Measurements from ENCODE around the gene CFAP58. TPM values are rescaled to one million over a fixed set of nuclear protein-coding genes. Genes with fewer than 3 reads are reported as not detected.

CFAP58 gene
- total RNA-seq, 5 donors from 2014 or later (not counting 1 experiment from before 2014, with no cell fraction given) = not detected

- DNase-seq = no peak
- WGBS (ENCODE audit: insufficient coverage) = no CpG with 5 or more reads among the region's 2 CpGs
- no peak overlapping the region for H3K27ac ChIP-seq (ENCODE audit: low read length)
- H3K27me3 ChIP-seq (replicated peaks in 1 of 2; ENCODE audit: control insufficient read depth in 2 of 2, extremely low read depth in 1 of 2, insufficient read depth in 2 of 2, low read length in 1 of 2) = no peaks in the 10 kb centered on the region
- Mint-ChIP-seq H3K4me1 (no peaks in the 10 kb centered on the region), H3K36me3 (no peaks in the 10 kb centered on the region), H3K9me3 (no peaks in the 10 kb centered on the region), H3K27me3 (peaks cover 3 to 8% of the 10 kb centered on the region in 2 donors), H3K4me3 (no peak overlapping the region), H3K27ac (no peak overlapping the region)
- H3K4me3 ChIP-seq (ENCODE audit: control insufficient read depth in 1 of 2, extremely low read depth in 1 of 2, low read length in 1 of 2) = no peak overlapping the region
- ChIA-PET POLR2A (no interaction called here), CTCF (no interaction called here)
- no peak for ATAC-seq (replicated peaks in 1 of 4)
- H3K36me3 ChIP-seq (ENCODE audit: control insufficient read depth in 2 of 2, extremely low read depth in 1 of 2, insufficient read depth in 1 of 2, low read length in 1 of 2) = no peaks in the 10 kb centered on the region
- no peaks in the 10 kb centered on the region for H3K9me3 ChIP-seq
- H3K4me1 ChIP-seq (ENCODE audit: control insufficient read depth in 1 of 2, extremely low read depth in 1 of 2, insufficient read depth in 2 of 2, low read length in 2 of 2) = no peaks in the 10 kb centered on the region
Observed at GRCh38 chr10:104440221-104440620, 86.6 kb downstream of the CFAP58 start.

- WGBS (ENCODE audit: insufficient coverage) = 6% methylated on average over 3 of the region's 5 CpGs
- Mint-ChIP-seq H3K27ac (no peak overlapping the region), H3K4me1 (no peaks in the 10 kb centered on the region), H3K36me3 (no peaks in the 10 kb centered on the region), H3K27me3 (peaks cover 3 to 6% of the 10 kb centered on the region in 2 donors), H3K9me3 (no peaks in the 10 kb centered on the region), H3K4me3 (no peak overlapping the region)
- CTCF ChIA-PET = no interaction called here
- Histone ChIP-seq H3K27ac (ENCODE audit: low read length) (no peak overlapping the region), H3K36me3 (ENCODE audit: control insufficient read depth in 2 of 2, extremely low read depth in 1 of 2, insufficient read depth in 1 of 2, low read length in 1 of 2) (no peaks in the 10 kb centered on the region), H3K27me3 (replicated peaks in 1 of 2; ENCODE audit: control insufficient read depth in 2 of 2, extremely low read depth in 1 of 2, insufficient read depth in 2 of 2, low read length in 1 of 2) (no peaks in the 10 kb centered on the region), H3K4me1 (ENCODE audit: control insufficient read depth in 1 of 2, extremely low read depth in 1 of 2, insufficient read depth in 2 of 2, low read length in 2 of 2) (no peaks in the 10 kb centered on the region), H3K4me3 (ENCODE audit: control insufficient read depth in 1 of 2, extremely low read depth in 1 of 2, low read length in 1 of 2) (no peak overlapping the region), H3K9me3 (no peaks in the 10 kb centered on the region)
- no peak for ATAC-seq (replicated peaks in 1 of 4)
- POLR2A ChIA-PET = no interaction called here
- no peak for DNase-seq
Observed at GRCh38 chr10:104441329-104442000, 87.8 kb downstream of the CFAP58 start.

- CTCF ChIA-PET = interaction anchor here in 1 of 2 donors (0.7 kb wide), 1 partner anchor 134 kb away, joined by 3 read pairs; no protein-coding TSS in a partner anchor
- peaks cover 11 to 17% of the 10 kb centered on the region in 2 donors for H3K27me3 Mint-ChIP-seq
- WGBS (ENCODE audit: insufficient coverage) = no CpG with 5 or more reads among the region's 1 CpG
Observed at GRCh38 chr10:104445359-104445758, 91.7 kb downstream of the CFAP58 start.

GRCh38 chr10:104446151-104446550 lies 92.5 kb downstream of the CFAP58 start:
- H3K27ac Mint-ChIP-seq = no peak overlapping the region
- ChIA-PET CTCF (no interaction called here), POLR2A (no interaction called here)

More at GRCh38 chr10:104445359-104445758, 91.7 kb downstream of the CFAP58 start:
- H3K36me3 Mint-ChIP-seq = no peaks in the 10 kb centered on the region
- no peaks in the 10 kb centered on the region for H3K9me3 Mint-ChIP-seq
- H3K36me3 ChIP-seq (ENCODE audit: control insufficient read depth in 2 of 2, extremely low read depth in 1 of 2, insufficient read depth in 1 of 2, low read length in 1 of 2) = no peaks in the 10 kb centered on the region
- no peak overlapping the region for H3K4me3 ChIP-seq (ENCODE audit: control insufficient read depth in 1 of 2, extremely low read depth in 1 of 2, low read length in 1 of 2)
- no peaks in the 10 kb centered on the region for H3K4me1 Mint-ChIP-seq
- H3K27me3 ChIP-seq (replicated peaks in 1 of 2; ENCODE audit: control insufficient read depth in 2 of 2, extremely low read depth in 1 of 2, insufficient read depth in 2 of 2, low read length in 1 of 2) = peaks cover 0 to 9% of the 10 kb centered on the region in 2 experiments
- POLR2A ChIA-PET = no interaction called here
- no peak overlapping the region for H3K27ac Mint-ChIP-seq
- H3K27ac ChIP-seq (ENCODE audit: low read length) = no peak overlapping the region
- H3K9me3 ChIP-seq = no peaks in the 10 kb centered on the region
- H3K4me1 ChIP-seq (ENCODE audit: control insufficient read depth in 1 of 2, extremely low read depth in 1 of 2, insufficient read depth in 2 of 2, low read length in 2 of 2) = no peaks in the 10 kb centered on the region
- no peak overlapping the region for H3K4me3 Mint-ChIP-seq
- DNase-seq (no peak), ATAC-seq (replicated peaks in 1 of 4) (no peak)

GRCh38 chr10:104447331-104447730 lies 93.7 kb downstream of the CFAP58 start:
- Histone ChIP-seq H3K4me3 (ENCODE audit: control insufficient read depth in 1 of 2, extremely low read depth in 1 of 2, low read length in 1 of 2) (no peak overlapping the region), H3K9me3 (no peaks in the 10 kb centered on the region), H3K4me1 (ENCODE audit: control insufficient read depth in 1 of 2, extremely low read depth in 1 of 2, insufficient read depth in 2 of 2, low read length in 2 of 2) (no peaks in the 10 kb centered on the region), H3K27ac (ENCODE audit: low read length) (no peak overlapping the region), H3K36me3 (ENCODE audit: control insufficient read depth in 2 of 2, extremely low read depth in 1 of 2, insufficient read depth in 1 of 2, low read length in 1 of 2) (no peaks in the 10 kb centered on the region), H3K27me3 (replicated peaks in 1 of 2; ENCODE audit: control insufficient read depth in 2 of 2, extremely low read depth in 1 of 2, insufficient read depth in 2 of 2, low read length in 1 of 2) (peaks cover under 1 to 12% of the 10 kb centered on the region in 2 experiments)
- ChIA-PET CTCF (no interaction called here), POLR2A (no interaction called here)
- Mint-ChIP-seq H3K27ac (no peak overlapping the region), H3K9me3 (no peaks in the 10 kb centered on the region), H3K36me3 (no peaks in the 10 kb centered on the region), H3K27me3 (peaks cover 20% of the 10 kb centered on the region in 2 donors), H3K4me1 (no peaks in the 10 kb centered on the region), H3K4me3 (no peak overlapping the region)
- DNase-seq = no peak
- no peak for ATAC-seq (replicated peaks in 1 of 4)
- WGBS (ENCODE audit: insufficient coverage) = 63% methylated on average over 1 of the region's 1 CpG

More at GRCh38 chr10:104446151-104446550, 92.5 kb downstream of the CFAP58 start:
- Mint-ChIP-seq H3K27me3 (peaks cover 16 to 20% of the 10 kb centered on the region in 2 donors), H3K4me3 (no peak overlapping the region), H3K4me1 (no peaks in the 10 kb centered on the region), H3K9me3 (no peaks in the 10 kb centered on the region), H3K36me3 (no peaks in the 10 kb centered on the region)
- Histone ChIP-seq H3K27ac (ENCODE audit: low read length) (no peak overlapping the region), H3K27me3 (replicated peaks in 1 of 2; ENCODE audit: control insufficient read depth in 2 of 2, extremely low read depth in 1 of 2, insufficient read depth in 2 of 2, low read length in 1 of 2) (peaks cover 0 to 9% of the 10 kb centered on the region in 2 experiments), H3K36me3 (ENCODE audit: control insufficient read depth in 2 of 2, extremely low read depth in 1 of 2, insufficient read depth in 1 of 2, low read length in 1 of 2) (no peaks in the 10 kb centered on the region), H3K4me1 (ENCODE audit: control insufficient read depth in 1 of 2, extremely low read depth in 1 of 2, insufficient read depth in 2 of 2, low read length in 2 of 2) (no peaks in the 10 kb centered on the region), H3K9me3 (no peaks in the 10 kb centered on the region), H3K4me3 (ENCODE audit: control insufficient read depth in 1 of 2, extremely low read depth in 1 of 2, low read length in 1 of 2) (no peak overlapping the region)
- no peak for DNase-seq
- ATAC-seq (replicated peaks in 1 of 4) = no peak
- no CpG with 5 or more reads among the region's 1 CpG for WGBS (ENCODE audit: insufficient coverage)

GRCh38 chr10:104447906-104448305 lies 94.3 kb downstream of the CFAP58 start:
- Histone ChIP-seq H3K36me3 (ENCODE audit: control insufficient read depth in 2 of 2, extremely low read depth in 1 of 2, insufficient read depth in 1 of 2, low read length in 1 of 2) (no peaks in the 10 kb centered on the region), H3K27me3 (replicated peaks in 1 of 2; ENCODE audit: control insufficient read depth in 2 of 2, extremely low read depth in 1 of 2, insufficient read depth in 2 of 2, low read length in 1 of 2) (peaks cover 2 to 12% of the 10 kb centered on the region in 2 experiments), H3K27ac (ENCODE audit: low read length) (no peak overlapping the region), H3K4me3 (ENCODE audit: control insufficient read depth in 1 of 2, extremely low read depth in 1 of 2, low read length in 1 of 2) (no peak overlapping the region), H3K4me1 (ENCODE audit: control insufficient read depth in 1 of 2, extremely low read depth in 1 of 2, insufficient read depth in 2 of 2, low read length in 2 of 2) (no peaks in the 10 kb centered on the region), H3K9me3 (no peaks in the 10 kb centered on the region)
- no peaks in the 10 kb centered on the region for H3K9me3 Mint-ChIP-seq
- peaks cover 23 to 25% of the 10 kb centered on the region in 2 donors for H3K27me3 Mint-ChIP-seq
- ChIA-PET POLR2A (no interaction called here), CTCF (no interaction called here)
- DNase-seq (no peak), ATAC-seq (replicated peaks in 1 of 4) (no peak)
- H3K27ac Mint-ChIP-seq = no peak overlapping the region
- no peaks in the 10 kb centered on the region for H3K36me3 Mint-ChIP-seq
- no peak overlapping the region for H3K4me3 Mint-ChIP-seq
- no peaks in the 10 kb centered on the region for H3K4me1 Mint-ChIP-seq
- WGBS (ENCODE audit: insufficient coverage) = 0% methylated on average over 1 of the region's 3 CpGs

Data from T-cell (primary cell).